IPS-11a (cell line): ENCODE results near the gene ALDOC.

Experiments used
- H3K4me3 ChIP-seq: one replicate; pipeline ENCODE4 v1.5.1; 2013; ENCODE audit warnings: low read depth, low read length, control low read depth

ALDOC gene

GRCh38 chr17:28553000-28553505 is 23.6 kb downstream of the ALDOC start:
- no peak overlapping the region for H3K4me3 ChIP-seq

GRCh38 chr17:28552176-28552999 is 24.3 kb downstream of the ALDOC start, which contains the start of gene UNC119:
Gene UNC119 (minus strand): TSS chr17:28552624. CDS start chr17:28552557, 67 bp downstream.
- peak within 1 kb of the TSS; percentile 69 for H3K4me3 ChIP-seq

- peak overlapping the region; percentile 69 for H3K4me3 ChIP-seq
Measured at GRCh38 chr17:28551421-28552175, 25.1 kb downstream of the ALDOC start.

- no peak overlapping the region for H3K4me3 ChIP-seq
Measured at GRCh38 chr17:28550858-28551257, 25.8 kb downstream of the ALDOC start.

DNA sequence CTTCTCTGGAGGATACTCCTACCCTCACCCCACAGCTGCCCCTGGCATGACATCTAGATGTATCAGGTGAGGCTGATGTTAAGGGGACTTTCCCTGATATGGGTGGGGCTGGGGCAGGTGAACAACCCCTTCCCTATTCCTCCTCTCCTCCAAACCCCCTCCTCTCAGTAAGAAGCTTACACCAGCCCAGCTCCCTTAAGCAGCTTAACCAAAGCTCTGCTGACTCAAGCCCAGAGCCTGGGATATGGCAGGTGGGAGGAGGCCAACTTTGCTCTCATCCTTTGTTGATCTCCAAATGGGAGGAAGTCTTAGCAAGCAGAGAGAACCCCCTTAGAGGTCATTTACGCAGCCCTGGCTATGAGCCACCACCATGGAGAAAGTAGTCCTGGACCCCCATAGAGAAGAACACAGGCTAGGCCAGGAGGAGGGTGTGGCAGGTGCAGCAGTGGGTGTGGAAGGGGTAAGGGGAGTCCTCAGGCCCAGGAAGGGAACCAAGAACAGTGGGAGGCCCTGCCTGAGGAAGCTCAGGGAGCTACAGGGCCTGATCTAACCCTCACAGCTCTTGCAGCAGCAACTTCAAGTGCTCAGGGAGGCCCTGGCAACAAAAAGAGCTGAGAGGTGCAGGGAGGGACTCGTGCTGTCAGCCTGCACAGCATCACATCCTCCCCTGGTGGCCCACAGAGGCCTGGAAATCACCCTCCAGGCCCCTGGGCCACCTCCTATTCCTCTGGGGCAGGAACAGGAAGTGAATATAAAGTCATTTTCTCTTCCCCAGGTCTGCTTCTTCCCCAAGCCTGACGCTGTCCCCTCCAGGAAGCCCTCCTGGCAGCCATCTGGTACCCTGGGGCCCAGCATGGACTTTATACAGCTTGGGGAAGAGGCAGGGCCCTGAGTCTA is 27.2 kb downstream of the ALDOC start:
- no peak overlapping the region for H3K4me3 ChIP-seq

DNA sequence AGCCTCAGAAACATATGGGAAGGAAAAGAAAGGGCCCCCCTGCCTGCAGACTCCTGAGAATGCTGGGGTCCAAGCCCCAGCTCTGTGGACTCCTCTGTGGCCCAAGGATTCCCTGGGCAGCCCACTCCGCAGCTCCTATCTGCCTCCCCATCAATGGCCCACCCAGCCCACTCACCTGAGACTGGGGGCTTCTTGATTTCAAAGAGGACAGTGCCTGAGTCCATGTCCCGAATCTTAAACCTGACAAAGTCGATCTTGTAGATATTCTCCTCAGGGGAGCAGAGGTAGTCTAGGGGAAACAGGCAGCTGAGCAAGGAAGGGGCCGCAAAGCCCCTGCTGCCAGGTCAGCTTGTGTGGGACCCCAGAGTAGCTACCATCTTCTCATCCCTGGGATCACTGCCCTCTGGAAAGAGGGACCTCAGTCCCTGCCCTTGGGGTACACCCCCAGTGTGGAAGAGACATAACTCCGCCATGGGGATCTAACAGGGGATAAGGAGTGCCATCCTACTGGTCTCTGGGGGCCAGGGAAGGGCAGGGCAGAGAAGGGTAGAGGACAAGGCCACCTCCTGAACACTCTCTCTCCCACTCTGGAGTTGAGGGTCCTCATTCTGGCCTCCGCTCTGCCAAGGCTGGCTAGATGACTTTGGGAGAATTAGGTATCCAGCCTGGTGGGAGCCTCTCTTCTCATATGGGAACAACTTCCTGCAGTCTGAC is 28.1 kb downstream of the ALDOC start:
- no peak overlapping the region for H3K4me3 ChIP-seq

DNA sequence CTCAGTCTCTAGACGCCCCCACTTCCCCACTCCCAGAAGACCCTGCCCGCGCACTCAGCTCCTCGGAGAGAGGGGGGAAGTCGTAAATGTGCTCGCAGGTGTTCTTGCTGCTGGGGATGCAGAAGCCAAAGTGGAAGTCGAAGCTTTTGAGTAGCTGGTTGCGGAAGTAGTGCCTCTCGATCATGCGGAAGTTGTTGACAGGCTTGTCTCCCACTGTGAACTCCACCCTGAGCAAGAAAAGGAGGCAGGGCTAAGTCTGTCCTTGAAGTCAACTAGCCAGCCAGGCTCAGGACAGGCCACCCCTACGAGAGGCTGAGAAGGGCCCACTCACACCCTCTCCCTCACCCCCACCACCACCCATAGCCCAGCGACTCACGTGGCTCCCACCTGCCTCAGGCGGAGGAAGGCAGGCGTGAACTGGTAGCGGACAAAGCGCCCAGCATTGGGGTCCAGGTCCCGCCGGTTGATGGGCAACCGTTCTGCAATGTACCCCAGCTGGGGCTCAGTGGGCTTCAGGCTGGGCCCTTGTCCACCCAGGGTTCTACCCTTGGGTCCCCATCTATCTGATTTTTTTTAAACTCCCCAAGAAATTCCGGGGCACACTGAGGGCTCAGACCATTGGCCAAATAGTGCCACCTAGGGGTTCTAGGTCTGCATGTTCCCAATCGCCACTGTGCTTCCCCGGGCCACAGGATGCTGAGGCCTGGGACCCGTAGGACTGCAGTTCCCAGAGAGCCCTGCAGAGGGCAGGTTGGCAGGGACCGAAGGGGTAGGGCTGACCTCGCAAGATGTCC is 28.9 kb downstream of the ALDOC start:
- H3K4me3 ChIP-seq: no peak overlapping the region

DNA sequence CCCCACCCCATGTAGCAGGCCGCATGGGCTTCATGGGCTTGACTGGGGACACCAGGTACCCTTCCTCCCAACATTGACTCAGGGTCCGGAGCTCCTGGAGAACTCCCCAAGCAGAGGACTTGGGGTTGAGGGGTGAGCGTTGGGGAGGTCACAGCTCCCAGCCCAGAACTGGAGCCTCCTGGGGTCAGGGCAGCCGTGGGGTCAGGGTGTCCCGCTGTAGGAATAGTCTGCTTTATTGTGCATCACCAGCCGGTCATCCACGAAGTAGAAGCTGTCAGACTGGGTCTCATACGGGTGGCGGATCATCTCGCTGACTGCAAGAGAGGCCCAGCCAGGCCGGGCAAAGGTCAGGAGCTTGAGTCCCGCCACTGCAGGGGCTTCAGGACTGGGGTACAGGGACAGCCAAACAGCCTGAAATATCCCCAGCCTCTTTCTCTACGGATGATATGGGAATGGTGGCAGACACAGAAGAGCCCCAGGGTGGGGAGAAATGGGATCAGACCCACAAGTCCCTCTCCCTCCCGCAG is 29.5 kb downstream of the ALDOC start:
- H3K4me3 ChIP-seq: no peak overlapping the region

DNA sequence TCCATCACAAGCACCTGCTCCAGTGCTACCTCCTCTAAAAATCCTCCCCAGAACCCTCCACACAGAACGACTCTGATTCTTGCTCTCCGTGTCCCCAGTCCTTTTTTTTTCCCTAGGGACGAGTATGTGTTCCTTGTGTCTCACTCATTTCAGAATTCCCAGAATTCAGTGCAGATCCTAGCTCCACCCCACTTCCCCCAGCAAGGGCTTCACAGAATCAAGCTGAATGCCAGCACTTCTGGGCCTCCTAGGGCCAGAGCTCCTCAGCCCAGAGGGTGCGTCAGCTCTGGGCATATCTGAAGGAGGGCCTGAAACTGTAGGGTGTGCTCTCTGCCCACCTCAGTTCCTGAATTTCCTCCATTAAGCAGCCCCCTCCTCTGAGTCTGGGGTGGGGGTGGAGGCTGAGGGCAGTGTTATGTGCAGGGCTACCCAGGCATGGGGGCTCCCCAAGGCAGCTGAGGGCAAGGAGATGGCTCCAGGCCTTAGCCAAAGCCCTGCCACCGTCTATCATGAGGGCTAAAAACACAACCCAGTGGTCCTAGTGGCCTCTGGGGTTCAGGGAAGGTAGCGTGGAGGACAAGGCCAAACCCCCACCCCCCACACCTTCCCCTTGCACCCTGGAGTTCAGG is 30.8 kb downstream of the ALDOC start:
- H3K4me3 ChIP-seq: no peak overlapping the region

DNA sequence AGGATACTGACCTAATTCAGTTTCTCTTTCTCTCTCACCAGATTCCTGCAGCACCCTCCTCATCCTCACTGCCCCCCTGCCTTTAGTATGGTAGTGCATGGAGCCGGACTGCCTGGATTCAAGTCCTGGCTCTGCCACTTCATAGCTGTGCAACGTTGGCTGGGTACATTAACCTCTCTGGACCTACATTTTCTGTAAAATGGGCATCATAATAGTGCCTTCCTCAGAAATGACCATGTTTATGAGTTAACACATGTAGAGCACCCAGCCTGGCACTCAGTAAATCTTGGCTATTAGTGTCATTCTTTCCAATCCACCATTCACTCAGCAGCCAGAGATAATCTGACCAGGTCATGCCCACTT is 31.6 kb downstream of the ALDOC start:
- H3K4me3 ChIP-seq: no peak overlapping the region

DNA sequence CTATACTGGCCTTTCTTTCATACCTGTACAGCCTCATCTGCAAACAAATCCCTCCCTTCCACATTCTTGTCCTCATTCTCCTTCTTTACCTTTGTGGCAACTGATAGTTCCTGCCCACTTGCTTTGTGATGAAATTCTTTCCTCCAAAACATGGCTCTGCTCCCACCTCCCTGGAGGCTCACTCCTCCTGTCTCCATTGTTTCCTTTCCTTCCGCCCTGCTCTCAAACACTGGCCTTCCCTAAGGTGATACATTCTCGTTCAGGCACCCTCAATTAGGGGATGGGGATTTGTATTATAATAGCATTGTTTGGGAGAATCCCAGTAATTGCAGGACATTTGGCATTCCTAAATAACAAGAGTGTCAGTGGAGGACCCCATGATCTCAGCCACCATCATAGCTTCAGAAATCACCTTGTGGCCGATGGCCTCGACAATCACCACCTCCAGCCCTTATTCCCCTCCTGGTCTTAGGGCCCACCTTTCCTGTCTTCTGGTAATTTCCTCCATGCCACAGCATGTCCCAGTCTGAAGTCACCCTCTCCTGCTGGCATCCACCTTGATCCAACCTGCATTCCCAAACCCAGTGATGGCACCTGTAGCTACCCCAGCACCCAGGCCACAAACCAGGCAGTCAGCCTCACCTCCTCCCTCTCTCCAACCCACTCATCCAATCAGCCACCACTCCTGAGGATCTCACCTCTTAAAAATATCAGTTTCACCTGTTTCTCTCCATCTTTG is 32.1 kb downstream of the ALDOC start:
- no peak overlapping the region for H3K4me3 ChIP-seq

GRCh38 chr17:28541439-28541838 is 35.3 kb downstream of the ALDOC start:
- H3K4me3 ChIP-seq: no peak overlapping the region

DNA sequence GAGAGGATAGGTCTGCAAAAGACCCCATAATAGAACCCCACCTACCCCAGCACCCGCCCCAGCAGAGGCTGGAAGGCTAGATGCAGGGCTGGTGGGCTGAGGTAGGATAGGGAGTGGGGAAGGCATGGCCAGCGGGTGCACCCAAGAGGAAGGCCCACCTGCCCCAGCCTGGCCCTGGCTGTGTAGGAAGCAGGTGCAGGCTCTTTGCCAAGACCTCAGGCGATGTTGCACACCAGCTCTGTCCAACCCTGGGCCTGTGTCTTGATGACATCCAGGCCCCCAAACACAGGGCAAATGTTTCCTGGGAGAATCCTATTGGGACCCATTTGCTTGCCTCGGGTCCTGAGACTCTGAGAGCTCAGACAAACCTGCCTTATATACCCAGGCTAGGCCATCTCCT is 36.5 kb downstream of the ALDOC start:
- H3K4me3 ChIP-seq: no peak overlapping the region

GRCh38 chr17:28538296-28538895 is 38.3 kb downstream of the ALDOC start:
- H3K4me3 ChIP-seq: no peak overlapping the region

DNA sequence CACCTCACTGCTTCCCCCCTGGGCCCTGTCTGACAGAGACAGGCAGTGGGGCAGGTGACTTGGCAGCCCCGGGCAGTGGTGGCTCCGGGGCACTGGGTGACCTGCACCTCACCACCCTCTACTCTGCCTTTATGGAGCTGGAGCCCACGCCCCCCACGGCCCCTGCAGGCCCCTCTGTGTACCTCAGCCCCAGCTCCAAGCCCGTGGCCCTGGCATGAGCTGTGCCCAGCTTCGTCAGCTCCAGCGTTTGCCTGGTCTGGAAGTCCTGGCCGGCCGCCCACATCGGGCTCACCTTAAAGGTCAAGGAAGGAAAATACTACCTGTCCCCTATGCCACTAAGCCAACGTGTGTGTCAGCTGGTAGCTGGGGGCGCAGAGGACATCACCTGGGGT is 39.5 kb downstream of the ALDOC start:
- H3K4me3 ChIP-seq: no peak overlapping the region

DNA sequence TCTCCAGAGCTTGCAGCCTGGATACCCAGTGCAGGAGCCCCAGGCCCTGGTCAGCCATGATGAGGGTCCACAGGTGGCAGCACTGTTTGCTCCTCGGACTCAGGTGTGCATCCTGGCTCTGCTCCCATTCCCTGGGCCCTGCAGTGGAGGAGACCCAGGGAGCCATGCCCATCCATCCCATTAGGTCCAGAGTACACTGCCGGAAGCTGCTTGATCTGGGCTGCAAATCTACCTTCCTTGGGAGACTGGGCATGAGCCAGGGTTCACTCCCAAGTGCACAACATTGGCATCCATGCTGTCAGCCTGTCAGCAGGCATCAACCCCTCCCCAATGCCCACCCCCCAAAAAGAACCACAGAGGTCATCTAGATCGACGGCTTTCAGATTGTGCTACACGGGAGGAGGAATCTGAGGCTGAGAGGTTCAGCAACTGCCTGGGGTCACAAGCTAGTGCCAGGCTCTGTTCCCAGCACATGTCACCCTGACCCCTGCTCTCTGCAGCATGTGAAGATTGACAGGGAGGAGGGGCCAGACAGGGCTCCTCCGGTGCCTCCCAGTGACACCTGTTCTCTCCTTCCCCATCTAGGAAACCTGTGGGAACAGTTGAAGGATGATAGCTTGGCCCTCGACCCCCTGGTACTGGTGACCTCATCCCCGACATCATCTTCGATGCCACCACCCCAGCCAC is 40.0 kb downstream of the ALDOC start:
- no peak overlapping the region for H3K4me3 ChIP-seq

DNA sequence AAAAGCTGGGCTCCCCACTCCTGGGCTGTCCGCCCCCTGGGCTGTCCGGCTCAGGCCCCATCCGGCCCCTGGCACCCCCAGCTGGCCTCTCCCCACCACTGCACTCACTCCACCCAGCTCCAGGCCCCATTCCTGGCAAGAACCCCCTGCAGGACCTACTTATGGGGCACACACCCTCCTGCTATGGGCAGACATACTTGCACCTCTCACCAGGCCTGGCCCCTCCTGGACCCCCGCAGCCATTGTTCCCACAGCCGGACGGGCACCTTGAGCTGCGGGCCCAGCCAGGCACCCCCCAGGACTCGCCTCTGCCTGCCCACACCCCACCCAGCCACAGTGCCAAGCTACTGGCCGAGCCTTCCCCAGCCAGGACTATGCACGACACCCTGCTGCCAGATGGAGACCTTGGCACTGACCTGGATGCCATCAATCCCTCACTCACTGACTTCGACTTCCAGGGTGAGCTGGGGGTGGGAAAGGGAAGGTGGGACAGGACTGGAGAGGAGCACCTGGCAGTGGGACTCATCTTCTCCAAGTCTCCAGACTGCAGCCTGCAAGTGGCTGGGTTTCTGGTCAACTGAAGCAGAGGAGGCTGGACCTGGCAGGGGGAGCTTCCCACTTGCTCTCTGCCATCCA is 41.8 kb downstream of the ALDOC start:
- no peak overlapping the region for H3K4me3 ChIP-seq
